ENCODE data around the gene ZMPSTE24. TPM values are rescaled to one million over a fixed set of nuclear protein-coding genes. Genes with fewer than 3 reads are reported as not detected.

Gene ZMPSTE24
- total and polyA plus RNA-seq, 7 experiments from 2014 or later = 9.5 to 31.0 (median 14.5) TPM

DNA sequence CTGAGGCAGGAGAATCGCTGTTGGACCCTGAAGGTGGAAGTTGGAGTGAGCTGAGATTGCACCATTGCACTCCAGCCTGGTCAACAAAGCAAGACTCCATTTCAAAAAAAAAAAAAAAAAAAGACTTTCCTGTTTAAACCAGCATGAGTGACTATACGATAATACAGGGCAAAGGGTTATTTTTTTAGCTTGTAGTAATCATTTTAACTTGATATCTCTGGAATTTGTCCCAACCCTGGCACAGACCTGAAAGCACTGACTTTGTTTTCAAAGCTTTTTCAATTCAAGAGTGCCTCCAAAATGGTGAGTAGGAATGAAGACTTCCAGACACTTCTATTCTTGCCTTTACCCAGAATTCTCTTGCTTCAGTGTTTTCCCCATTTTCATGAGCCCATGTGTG is 14.7 kb upstream of the ZMPSTE24 start:
- intact Hi-C loops (cut with micrococcal nuclease) = loop anchor here in 1 of 2 donors (5.0 kb wide), 2 partner anchors 81 to 159 kb away; partner anchors contain the start of gene RLF
- POLR2A ChIA-PET = no interaction called here
- Histone ChIP-seq H3K9me3 (ENCODE audit: control insufficient read depth in 2 of 3, low read length in 3 of 3) (no peaks in the 10 kb centered on the region), H3K4me3 (ENCODE audit: low read length) (no peak overlapping the region), H3K4me1 (ENCODE audit: control insufficient read depth in 2 of 2, insufficient read depth in 2 of 2, low read length in 2 of 2) (peaks cover 12 to 14% of the 10 kb centered on the region in 2 donors), H3K27me3 (ENCODE audit: control insufficient read depth in 2 of 2, insufficient read depth in 2 of 2, low read length in 2 of 2) (no peaks in the 10 kb centered on the region), H3K36me3 (ENCODE audit: control insufficient read depth in 2 of 3, insufficient read depth in 3 of 3, low read length in 3 of 3) (no peaks in the 10 kb centered on the region), H3K27ac (ENCODE audit: low read depth, low read length) (no peak overlapping the region)
- no peaks in the 10 kb centered on the region for H3K27me3 Mint-ChIP-seq
- ATAC-seq = no peak
- H3K9me3 Mint-ChIP-seq = peaks cover 0 to 5% (median 0%) of the 10 kb centered on the region in 11 donors
- CTCF ChIA-PET = interaction anchor here (0.6 kb wide), 1 partner anchor 36 kb away, joined by 3 read pairs; no protein-coding TSS in a partner anchor
- H3K27ac Mint-ChIP-seq = peak overlapping the region in 1 of 9 donors; percentile 26
- H3K4me1 Mint-ChIP-seq = peaks cover 7 to 55% (median 19%) of the 10 kb centered on the region in 7 donors
- no peak overlapping the region for H3K4me3 Mint-ChIP-seq
- DNase-seq = no peak
- H3K36me3 Mint-ChIP-seq = peaks cover 0 to 23% (median 11%) of the 10 kb centered on the region in 5 donors

DNA sequence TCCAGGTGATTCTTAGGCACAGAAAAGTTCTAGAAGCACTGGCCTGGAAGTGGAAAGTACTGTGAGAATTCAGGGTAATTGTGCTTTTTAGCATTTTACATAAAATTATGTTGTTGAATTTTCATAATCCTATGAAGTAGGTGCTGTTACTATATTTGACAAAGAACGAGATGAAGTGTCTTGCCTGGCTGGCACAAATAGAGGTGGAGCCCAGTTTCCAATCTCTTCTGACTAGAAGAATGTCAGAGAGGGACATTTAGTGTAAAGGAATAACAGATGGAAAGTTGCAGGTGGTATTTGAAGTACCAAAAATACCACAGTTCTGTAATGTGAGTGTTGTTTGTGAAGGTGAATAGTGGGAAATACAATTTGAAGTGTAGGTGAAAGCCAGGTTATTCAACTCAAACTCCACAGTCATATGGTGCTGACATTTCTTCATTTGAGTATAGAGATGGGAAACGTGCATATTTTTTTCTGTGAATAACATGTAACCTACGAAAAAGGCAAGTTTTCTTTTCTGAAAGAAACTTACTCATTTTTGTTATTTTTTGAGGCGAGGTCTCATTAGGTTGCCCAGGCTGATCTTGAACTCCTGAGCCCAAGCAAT is 13.8 kb upstream of the ZMPSTE24 start:
- peaks cover 12 to 14% of the 10 kb centered on the region in 2 donors for H3K4me1 ChIP-seq (ENCODE audit: control insufficient read depth in 2 of 2, insufficient read depth in 2 of 2, low read length in 2 of 2)
- H3K9me3 ChIP-seq (ENCODE audit: control insufficient read depth in 2 of 3, low read length in 3 of 3) = no peaks in the 10 kb centered on the region
- Mint-ChIP-seq H3K27ac (no peak overlapping the region), H3K36me3 (peaks cover 0 to 16% (median 3%) of the 10 kb centered on the region in 5 donors), H3K27me3 (no peaks in the 10 kb centered on the region), H3K4me1 (peaks cover 7 to 48% (median 18%) of the 10 kb centered on the region in 7 donors), H3K4me3 (no peak overlapping the region), H3K9me3 (peaks cover 0 to 4% (median 0%) of the 10 kb centered on the region in 11 donors)
- no peak overlapping the region for H3K27ac ChIP-seq (ENCODE audit: low read depth, low read length)
- H3K36me3 ChIP-seq (ENCODE audit: control insufficient read depth in 2 of 3, insufficient read depth in 3 of 3, low read length in 3 of 3) = no peaks in the 10 kb centered on the region
- POLR2A ChIA-PET = no interaction called here
- DNase-seq (no peak), ATAC-seq (no peak)
- CTCF ChIA-PET = no interaction called here
- no peak overlapping the region for H3K4me3 ChIP-seq (ENCODE audit: low read length)
- intact Hi-C loops (cut with micrococcal nuclease) = loop anchor here in 1 of 2 donors (5.0 kb wide), 2 partner anchors 82 to 158 kb away; partner anchors contain the start of gene RLF
- no peaks in the 10 kb centered on the region for H3K27me3 ChIP-seq (ENCODE audit: control insufficient read depth in 2 of 2, insufficient read depth in 2 of 2, low read length in 2 of 2)

DNA sequence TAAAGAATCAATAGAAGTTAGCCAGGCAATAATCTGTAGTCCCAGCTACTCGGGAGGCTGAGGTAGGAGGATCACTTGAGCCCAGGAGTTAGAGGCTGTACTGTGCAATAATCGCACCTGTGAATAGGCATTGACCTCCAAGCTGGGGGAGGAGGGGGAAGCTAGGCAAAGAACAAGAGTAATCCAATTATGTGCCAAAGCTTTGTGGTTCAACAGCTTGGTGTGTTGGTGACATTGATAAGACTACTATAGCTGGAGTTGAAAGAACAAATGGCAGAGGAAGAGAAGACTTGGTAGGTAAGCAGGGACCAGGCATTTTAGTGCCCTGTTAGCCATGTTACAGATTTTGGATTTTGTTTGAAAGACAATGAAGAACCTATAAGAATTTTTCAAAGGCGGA is 12.3 kb upstream of the ZMPSTE24 start:
- CTCF ChIA-PET = no interaction called here
- DNase-seq (no peak), ATAC-seq (no peak)
- H3K27me3 Mint-ChIP-seq = no peaks in the 10 kb centered on the region
- no peaks in the 10 kb centered on the region for H3K36me3 ChIP-seq (ENCODE audit: control insufficient read depth in 2 of 3, insufficient read depth in 3 of 3, low read length in 3 of 3)
- no peaks in the 10 kb centered on the region for H3K27me3 ChIP-seq (ENCODE audit: control insufficient read depth in 2 of 2, insufficient read depth in 2 of 2, low read length in 2 of 2)
- peaks cover 7 to 34% (median 16%) of the 10 kb centered on the region in 7 donors for H3K4me1 Mint-ChIP-seq
- H3K9me3 Mint-ChIP-seq = no peaks in the 10 kb centered on the region
- no peak overlapping the region for H3K27ac ChIP-seq (ENCODE audit: low read depth, low read length)
- no peak overlapping the region for H3K4me3 ChIP-seq (ENCODE audit: low read length)
- POLR2A ChIA-PET = no interaction called here
- no peak overlapping the region for H3K27ac Mint-ChIP-seq
- intact Hi-C loops (cut with micrococcal nuclease) = no loop called here
- H3K36me3 Mint-ChIP-seq = peaks cover 0 to 4% (median 0%) of the 10 kb centered on the region in 5 donors
- peaks cover 12 to 14% of the 10 kb centered on the region in 2 donors for H3K4me1 ChIP-seq (ENCODE audit: control insufficient read depth in 2 of 2, insufficient read depth in 2 of 2, low read length in 2 of 2)
- no peak overlapping the region for H3K4me3 Mint-ChIP-seq
- no peaks in the 10 kb centered on the region for H3K9me3 ChIP-seq (ENCODE audit: control insufficient read depth in 2 of 3, low read length in 3 of 3)

DNA sequence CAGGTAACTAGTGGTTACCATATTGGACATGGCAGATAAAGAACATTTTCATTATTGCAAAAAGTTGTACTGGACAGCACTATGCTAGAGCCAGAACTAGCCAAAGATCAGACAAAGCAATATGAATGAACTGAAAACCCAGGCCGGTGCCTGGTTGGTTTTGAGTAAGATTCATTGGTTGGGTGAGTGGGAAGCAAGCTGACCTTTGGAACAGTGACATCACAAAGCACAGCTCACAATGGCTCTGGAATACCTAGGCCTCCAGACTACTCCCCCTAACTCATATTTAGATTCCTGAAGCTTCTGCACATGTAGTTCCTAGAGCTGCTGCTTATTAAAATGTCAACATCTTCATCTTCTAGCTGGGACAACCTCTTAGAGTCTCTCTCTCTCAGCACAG is 10.4 kb upstream of the ZMPSTE24 start, which contains the start of gene TMCO2:
TMCO2 (plus strand) TSS at position 283 of the 400 bp plus-strand sequence; CDS start at position 340, 57 bp downstream.
- no peaks in the 10 kb centered on the region for H3K27me3 Mint-ChIP-seq
- H3K4me3 Mint-ChIP-seq = no peak within 1 kb of the TSS
- no peaks in the 10 kb centered on the region for H3K9me3 ChIP-seq (ENCODE audit: control insufficient read depth in 2 of 3, low read length in 3 of 3)
- DNase-seq (no peak), ATAC-seq (no peak)
- H3K27me3 ChIP-seq (ENCODE audit: control insufficient read depth in 2 of 2, insufficient read depth in 2 of 2, low read length in 2 of 2) = no peaks in the 10 kb centered on the region
- H3K4me1 ChIP-seq (ENCODE audit: control insufficient read depth in 2 of 2, insufficient read depth in 2 of 2, low read length in 2 of 2) = no peaks in the 10 kb centered on the region
- CTCF ChIA-PET = no interaction called here
- peaks cover 0 to 1% (median 0%) of the 10 kb centered on the region in 5 donors for H3K36me3 Mint-ChIP-seq
- H3K9me3 Mint-ChIP-seq = no peaks in the 10 kb centered on the region
- no peak within 1 kb of the TSS for H3K4me3 ChIP-seq (ENCODE audit: low read length)
- POLR2A ChIA-PET = no interaction called here
- H3K27ac ChIP-seq (ENCODE audit: low read depth, low read length) = no peak within 1 kb of the TSS
- peaks cover 0 to 30% (median 4%) of the 10 kb centered on the region in 7 donors for H3K4me1 Mint-ChIP-seq
- intact Hi-C loops (cut with micrococcal nuclease) = no loop called here
- no peak within 1 kb of the TSS for H3K27ac Mint-ChIP-seq
- no peaks in the 10 kb centered on the region for H3K36me3 ChIP-seq (ENCODE audit: control insufficient read depth in 2 of 3, insufficient read depth in 3 of 3, low read length in 3 of 3)

DNA sequence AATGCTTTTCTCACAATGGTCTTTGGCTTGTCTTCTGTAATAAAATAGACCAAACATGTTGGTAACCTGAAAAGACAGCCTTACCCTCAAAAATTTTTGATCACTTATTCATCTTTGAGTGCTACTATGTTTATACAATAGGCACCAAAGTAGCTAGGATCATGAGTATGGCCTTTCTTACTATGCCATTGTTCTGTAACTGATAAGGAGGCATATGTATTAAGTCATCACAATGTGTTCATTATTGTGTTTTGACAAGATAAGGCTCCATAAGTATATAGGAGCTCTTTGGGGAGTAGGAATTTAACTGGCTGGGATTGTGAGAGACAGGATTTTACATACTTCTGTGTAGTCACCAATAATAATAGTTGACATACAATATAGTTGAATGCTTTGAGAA is 9.6 kb upstream of the ZMPSTE24 start:
- Mint-ChIP-seq H3K9me3 (no peaks in the 10 kb centered on the region), H3K36me3 (peaks cover 0 to 3% (median 0%) of the 10 kb centered on the region in 5 donors), H3K27ac (no peak overlapping the region), H3K4me3 (no peak overlapping the region), H3K27me3 (no peaks in the 10 kb centered on the region), H3K4me1 (peaks cover 0 to 30% (median 6%) of the 10 kb centered on the region in 7 donors)
- no peak overlapping the region for H3K4me3 ChIP-seq (ENCODE audit: low read length)
- intact Hi-C loops (cut with micrococcal nuclease) = no loop called here
- ChIA-PET POLR2A (interaction anchor here (0.6 kb wide), 1 partner anchor 284 kb away, joined by 3 read pairs; no protein-coding TSS in a partner anchor), CTCF (no interaction called here)
- no peaks in the 10 kb centered on the region for H3K9me3 ChIP-seq (ENCODE audit: control insufficient read depth in 2 of 3, low read length in 3 of 3)
- H3K4me1 ChIP-seq (ENCODE audit: control insufficient read depth in 2 of 2, insufficient read depth in 2 of 2, low read length in 2 of 2) = no peaks in the 10 kb centered on the region
- ATAC-seq (no peak), DNase-seq (no peak)
- H3K27ac ChIP-seq (ENCODE audit: low read depth, low read length) = no peak overlapping the region
- H3K36me3 ChIP-seq (ENCODE audit: control insufficient read depth in 2 of 3, insufficient read depth in 3 of 3, low read length in 3 of 3) = no peaks in the 10 kb centered on the region
- no peaks in the 10 kb centered on the region for H3K27me3 ChIP-seq (ENCODE audit: control insufficient read depth in 2 of 2, insufficient read depth in 2 of 2, low read length in 2 of 2)

DNA sequence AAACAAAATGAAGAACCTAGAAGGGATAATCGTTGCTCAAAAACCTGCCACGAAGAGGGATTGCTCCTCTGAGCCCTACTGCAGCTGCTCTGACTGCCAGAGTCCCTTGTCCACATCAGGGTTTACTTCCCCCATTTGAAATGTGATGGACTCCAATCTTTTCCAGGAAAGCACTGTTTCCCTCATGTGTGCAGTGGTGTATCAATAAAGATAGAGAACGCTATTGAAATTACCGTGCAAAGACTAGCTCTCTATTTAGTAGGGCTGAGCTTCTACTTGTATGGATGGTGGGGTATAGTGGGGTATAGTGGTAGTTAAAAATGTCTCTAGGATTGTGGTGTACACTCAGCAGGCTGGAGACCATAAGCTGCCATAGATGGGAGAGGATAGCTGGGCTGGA is 6.6 kb upstream of the ZMPSTE24 start:
- no peak overlapping the region for H3K4me3 ChIP-seq (ENCODE audit: low read length)
- Mint-ChIP-seq H3K27me3 (no peaks in the 10 kb centered on the region), H3K27ac (peak overlapping the region in 1 of 9 donors; percentile 9), H3K4me3 (no peak overlapping the region), H3K9me3 (no peaks in the 10 kb centered on the region), H3K36me3 (peaks cover 0 to 8% (median 0%) of the 10 kb centered on the region in 5 donors), H3K4me1 (peaks cover 14 to 29% (median 21%) of the 10 kb centered on the region in 7 donors)
- ChIA-PET CTCF (interaction anchor here (0.6 kb wide), 1 partner anchor 90 kb away, joined by 3 read pairs; no protein-coding TSS in a partner anchor), POLR2A (no interaction called here)
- H3K4me1 ChIP-seq (ENCODE audit: control insufficient read depth in 2 of 2, insufficient read depth in 2 of 2, low read length in 2 of 2) = peaks cover 2 to 3% of the 10 kb centered on the region in 2 donors
- intact Hi-C loops (cut with micrococcal nuclease) = loop anchor here in 1 of 2 donors (10.0 kb wide), 1 partner anchor 443 kb away; the partner anchor contains the start of gene NFYC
- no peaks in the 10 kb centered on the region for H3K27me3 ChIP-seq (ENCODE audit: control insufficient read depth in 2 of 2, insufficient read depth in 2 of 2, low read length in 2 of 2)
- H3K36me3 ChIP-seq (ENCODE audit: control insufficient read depth in 2 of 3, insufficient read depth in 3 of 3, low read length in 3 of 3) = no peaks in the 10 kb centered on the region
- H3K9me3 ChIP-seq (ENCODE audit: control insufficient read depth in 2 of 3, low read length in 3 of 3) = no peaks in the 10 kb centered on the region
- no peak for DNase-seq
- no peak overlapping the region for H3K27ac ChIP-seq (ENCODE audit: low read depth, low read length)
- ATAC-seq = no peak
